Hepatocyte (in vitro differentiated cells): Measurements from ENCODE around the gene ACY1.

Experiments used
- EZH2 ChIP-seq: fragments of 200-600 bp; sonication (generic); IDR thresholded peaks from 2 replicates; pipeline ENCODE4 v1.6.1; 2016; ENCODE audit warnings: antibody characterized with exemption, mild to moderate bottlenecking, borderline replicate concordance
- EZH2phosphoT487 ChIP-seq: fragments of 200-600 bp; sonication (generic); IDR thresholded peaks from one replicate; pipeline ENCODE4 v1.6.1; 2018; ENCODE audit warnings: antibody characterized with exemption, mild to moderate bottlenecking, low read depth, moderate library complexity; ENCODE audit not compliant: unreplicated experiment, severe bottlenecking
- TF ChIP-seq, protein P1 (sequence below): fragments of 200-600 bp; sonication (generic); IDR thresholded peaks from 2 replicates; pipeline ENCODE4 v1.5.1; 2016; ENCODE audit warnings: antibody characterized with exemption, mild to moderate bottlenecking; ENCODE audit not compliant: poor library complexity

DNA sequence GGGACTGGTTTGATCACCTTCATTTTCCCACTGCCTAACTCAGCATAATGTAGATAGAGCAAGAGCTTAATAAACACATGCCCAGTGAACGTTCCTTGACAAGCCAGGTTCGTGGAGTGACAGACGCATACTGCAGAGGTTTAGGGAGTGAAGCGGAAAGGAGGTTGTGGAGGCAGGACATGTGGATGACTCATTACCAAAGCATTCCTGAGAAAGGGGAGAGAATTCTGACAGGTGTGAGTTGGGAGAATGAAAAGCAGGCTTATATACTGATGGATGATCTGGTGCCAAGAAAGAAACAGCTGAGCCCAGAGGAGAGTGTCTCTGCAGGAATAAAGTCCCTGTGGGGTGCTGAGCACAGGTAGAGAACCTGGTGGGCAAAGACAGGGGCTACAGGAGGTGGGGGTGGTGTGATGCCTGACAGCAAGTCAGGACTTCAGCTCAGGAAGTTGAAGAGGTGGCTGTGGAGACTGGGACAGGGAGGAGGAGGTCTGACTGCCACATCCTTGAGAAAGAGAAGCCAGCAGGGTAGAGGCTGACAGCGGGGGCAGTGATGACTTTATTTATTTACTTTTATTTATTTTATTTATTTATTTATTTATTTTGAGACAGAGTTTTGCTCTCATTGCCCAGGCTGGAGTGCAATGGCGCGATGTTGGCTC lies 14.7 kb downstream of the ACY1 start:
- TF ChIP-seq, protein P1, sequence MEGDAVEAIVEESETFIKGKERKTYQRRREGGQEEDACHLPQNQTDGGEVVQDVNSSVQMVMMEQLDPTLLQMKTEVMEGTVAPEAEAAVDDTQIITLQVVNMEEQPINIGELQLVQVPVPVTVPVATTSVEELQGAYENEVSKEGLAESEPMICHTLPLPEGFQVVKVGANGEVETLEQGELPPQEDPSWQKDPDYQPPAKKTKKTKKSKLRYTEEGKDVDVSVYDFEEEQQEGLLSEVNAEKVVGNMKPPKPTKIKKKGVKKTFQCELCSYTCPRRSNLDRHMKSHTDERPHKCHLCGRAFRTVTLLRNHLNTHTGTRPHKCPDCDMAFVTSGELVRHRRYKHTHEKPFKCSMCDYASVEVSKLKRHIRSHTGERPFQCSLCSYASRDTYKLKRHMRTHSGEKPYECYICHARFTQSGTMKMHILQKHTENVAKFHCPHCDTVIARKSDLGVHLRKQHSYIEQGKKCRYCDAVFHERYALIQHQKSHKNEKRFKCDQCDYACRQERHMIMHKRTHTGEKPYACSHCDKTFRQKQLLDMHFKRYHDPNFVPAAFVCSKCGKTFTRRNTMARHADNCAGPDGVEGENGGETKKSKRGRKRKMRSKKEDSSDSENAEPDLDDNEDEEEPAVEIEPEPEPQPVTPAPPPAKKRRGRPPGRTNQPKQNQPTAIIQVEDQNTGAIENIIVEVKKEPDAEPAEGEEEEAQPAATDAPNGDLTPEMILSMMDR, result no peak
- no peak for TF ChIP-seq EZH2
- TF ChIP-seq EZH2phosphoT487, result no peak
